Lower lobe of right lung (tissue), 2 donors: ENCODE results near the gene KCTD4. TPM values are rescaled to one million over a fixed set of nuclear protein-coding genes. Genes with fewer than 3 reads are reported as not detected.
"Not testable (repeated sequence)": the region's sequence is repeated elsewhere in the genome, so short reads cannot be mapped to it uniquely, and the experiment has no call there.

Experiments used
- ATAC-seq, 2 donors: fragments of 200-7000 bp; cut with Tn5 transposase; one replicate each; pipeline ENCODE4 v1.9.1; 2020 to 2022; ENCODE audit warnings: mild to moderate bottlenecking in 2 of 2, moderate library complexity in 2 of 2
- DNase-seq: peaks from one replicate; pipeline ENCODE4 v3.0.0-alpha.2; 2020
- H3K27ac ChIP-seq: fragments of 200-600 bp; one replicate; pipeline ENCODE4 v1.8.0; 2022
- H3K27me3 ChIP-seq: fragments of 200-600 bp; one replicate; pipeline ENCODE4 v1.8.0; 2022; ENCODE audit warnings: low read depth
- H3K36me3 ChIP-seq: fragments of 200-600 bp; one replicate; pipeline ENCODE4 v1.8.0; 2022; ENCODE audit warnings: mild to moderate bottlenecking
- H3K4me1 ChIP-seq: fragments of 200-600 bp; one replicate; pipeline ENCODE4 v1.8.0; 2022
- H3K4me3 ChIP-seq: fragments of 200-600 bp; one replicate; pipeline ENCODE4 v1.8.0; 2022; ENCODE audit warnings: mild to moderate bottlenecking
- H3K9me3 ChIP-seq: fragments of 200-600 bp; one replicate; pipeline ENCODE4 v1.8.0; 2022
- CTCF ChIP-seq: fragments of 200-600 bp; IDR thresholded peaks from one replicate; pipeline ENCODE4 v1.8.0; 2022; ENCODE audit warnings: antibody characterized with exemption, mild to moderate bottlenecking
- intact Hi-C: fragments of 100-400 bp; cut with DNase I; formaldehyde crosslinking; loops from one replicate; pipeline ENCODE4 v1.11.0; 2022
- total RNA-seq: library from RNA; stranded (reverse); fragmentation: NEBNext Ultra II Directional; extraction: Animal tissue kit (Norgen Biotek cat#: 25700); gene quantifications from one replicate; pipeline ENCODE4 v1.2.1, GENCODE V29; 2021
- donor health status: DM: no; HTN: yes; CAD: no; lungs with severe emphysema.

The KCTD4 gene
- total RNA-seq, 1 donor from 2014 or later, result not detected

- H3K9me3 ChIP-seq, result no peaks in the 10 kb centered on the region
- intact Hi-C loops, result no loop called here
- TF ChIP-seq CTCF, result no peak
Measured at GRCh38 chr13:45196096-45196495, 4.7 kb downstream of the KCTD4 start.

GRCh38 chr13:45195421-45195820, 5.4 kb downstream of the KCTD4 start:
- H3K27me3 ChIP-seq, result no peaks in the 10 kb centered on the region
- H3K36me3 ChIP-seq, result no peaks in the 10 kb centered on the region
- TF ChIP-seq CTCF, result no peak
- peaks cover 9% of the 10 kb centered on the region for H3K4me1 ChIP-seq
- no peak for DNase-seq
- H3K9me3 ChIP-seq, result no peaks in the 10 kb centered on the region
- H3K4me3 ChIP-seq, result no peak overlapping the region
- H3K27ac ChIP-seq, result no peak overlapping the region
- intact Hi-C loops, result no loop called here
- peak in 1 of 2 donors; percentile 43 for ATAC-seq

More at GRCh38 chr13:45196096-45196495, 4.7 kb downstream of the KCTD4 start:
- DNase-seq (no peak), ATAC-seq (no peak)
- no peaks in the 10 kb centered on the region for H3K27me3 ChIP-seq
- H3K27ac ChIP-seq, result no peak overlapping the region
- H3K4me1 ChIP-seq, result peaks cover 9% of the 10 kb centered on the region
- H3K36me3 ChIP-seq, result no peaks in the 10 kb centered on the region
- no peak overlapping the region for H3K4me3 ChIP-seq

DNA sequence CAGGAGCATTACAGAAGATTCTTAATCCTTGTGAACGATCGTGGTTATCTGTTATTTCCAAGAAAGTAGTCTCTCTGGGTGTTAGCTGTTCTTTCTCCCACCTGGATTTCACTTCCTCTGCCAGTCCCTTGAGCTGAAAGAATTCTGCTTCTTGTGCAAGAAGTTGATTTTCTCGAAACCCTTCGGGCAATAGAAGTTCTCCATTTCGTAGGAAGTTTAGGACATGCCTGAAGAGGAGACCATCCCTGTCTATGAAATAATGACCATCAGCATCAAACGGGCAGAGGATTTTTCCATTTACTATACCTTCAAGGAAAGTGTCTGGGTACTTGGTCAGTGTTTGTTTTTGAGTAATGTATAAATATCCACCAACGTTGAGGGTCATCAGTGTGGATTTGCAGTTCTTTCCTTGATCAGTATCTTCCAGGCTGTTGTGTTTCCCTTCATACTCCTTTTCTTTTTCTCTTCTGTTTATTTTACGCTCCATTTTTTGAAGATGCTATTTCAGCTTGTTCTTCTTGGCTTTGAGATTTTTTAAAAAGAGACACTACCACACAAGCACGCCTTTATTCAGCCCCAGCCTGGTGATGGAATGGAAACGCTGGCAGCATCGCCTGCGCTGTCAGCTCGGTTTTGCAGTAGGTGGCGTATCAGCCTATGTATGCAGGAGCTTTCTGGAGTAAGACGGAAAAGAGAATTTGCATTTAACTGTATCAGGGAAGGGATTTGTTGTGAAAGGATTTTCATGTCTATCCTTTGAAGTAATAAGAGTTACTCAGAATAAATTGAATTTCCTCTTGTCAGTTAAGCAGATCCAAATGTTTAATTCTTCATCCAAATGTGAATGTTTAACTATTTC, 6.5 kb downstream of the KCTD4 start:
- intact Hi-C loops, result no loop called here
- H3K4me3 ChIP-seq, result no peak overlapping the region
- DNase-seq (no peak), ATAC-seq (no peak)
- no peak for TF ChIP-seq CTCF
- peaks cover 9% of the 10 kb centered on the region for H3K4me1 ChIP-seq
- no peaks in the 10 kb centered on the region for H3K9me3 ChIP-seq
- no peaks in the 10 kb centered on the region for H3K36me3 ChIP-seq
- no peaks in the 10 kb centered on the region for H3K27me3 ChIP-seq
- no peak overlapping the region for H3K27ac ChIP-seq

- Histone ChIP-seq H3K27ac (no peak overlapping the region), H3K27me3 (no peaks in the 10 kb centered on the region), H3K4me1 (peaks cover 9% of the 10 kb centered on the region), H3K9me3 (no peaks in the 10 kb centered on the region), H3K36me3 (no peaks in the 10 kb centered on the region), H3K4me3 (no peak overlapping the region)
- ATAC-seq (no peak), DNase-seq (no peak)
- intact Hi-C loops, result no loop called here
- TF ChIP-seq CTCF, result no peak
Measured at GRCh38 chr13:45191874-45192273, 9.0 kb downstream of the KCTD4 start.

GRCh38 chr13:45189511-45189910, 11.3 kb downstream of the KCTD4 start:
- H3K27me3 ChIP-seq, DNase-seq, H3K4me1 ChIP-seq, H3K27ac ChIP-seq, H3K36me3 ChIP-seq, H3K9me3 ChIP-seq, H3K4me3 ChIP-seq, intact Hi-C loops: not testable (repeated sequence)
- ATAC-seq, result peak; percentile 65 to 69

DNA sequence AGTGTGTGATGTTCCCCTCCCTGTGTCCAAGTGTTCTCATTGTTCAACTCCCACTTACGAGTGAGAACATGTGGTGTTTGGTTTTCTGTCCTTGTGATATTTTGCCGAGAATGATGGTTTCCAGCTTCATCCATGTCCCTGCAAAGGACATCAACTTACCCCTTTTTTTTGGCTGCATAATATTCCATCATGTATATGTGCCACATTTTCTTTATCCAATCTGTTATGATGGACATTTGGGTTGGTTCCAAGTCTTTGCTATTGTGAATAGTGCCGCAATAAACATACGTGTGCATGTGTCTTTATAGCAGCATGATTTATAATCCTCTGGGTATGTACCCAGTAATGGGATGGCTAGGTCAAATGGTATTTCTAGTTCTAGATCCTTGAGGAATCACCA, 11.8 kb downstream of the KCTD4 start:
- DNase-seq, H3K27me3 ChIP-seq, H3K9me3 ChIP-seq, H3K36me3 ChIP-seq, intact Hi-C loops, H3K4me1 ChIP-seq, H3K27ac ChIP-seq, ATAC-seq, H3K4me3 ChIP-seq: not testable (repeated sequence)
